ENCODE data around the gene PLEKHG5.

Gene PLEKHG5

GRCh38 chr1:6491480-6491962 lies at the start of gene PLEKHG5:
Gene PLEKHG5 (minus strand): TSS chr1:6491667. CDS start chr1:6477571, 14,096 bp downstream.
- peak; percentile 95 for DNase-seq (ENCODE audit: low read depth)
- H3K4me3 ChIP-seq (ENCODE audit: low read depth, low read length) = peak within 1 kb of the TSS; percentile 71
- TF ChIP-seq MAX (IDR thresholded peaks at IDR 0.05; ENCODE audit: low read depth, low read length) (0 out of 2 replicates have a peak, but pooled peaks have one; percentile 13), MYC (IDR thresholded peaks at IDR 0.05; ENCODE audit: low read depth, low read length) (no peak), POLR2A (IDR thresholded peaks at IDR 0.05; ENCODE audit: extremely low read depth, insufficient read length) (no peak)
- TF ChIP-seq, protein P1, sequence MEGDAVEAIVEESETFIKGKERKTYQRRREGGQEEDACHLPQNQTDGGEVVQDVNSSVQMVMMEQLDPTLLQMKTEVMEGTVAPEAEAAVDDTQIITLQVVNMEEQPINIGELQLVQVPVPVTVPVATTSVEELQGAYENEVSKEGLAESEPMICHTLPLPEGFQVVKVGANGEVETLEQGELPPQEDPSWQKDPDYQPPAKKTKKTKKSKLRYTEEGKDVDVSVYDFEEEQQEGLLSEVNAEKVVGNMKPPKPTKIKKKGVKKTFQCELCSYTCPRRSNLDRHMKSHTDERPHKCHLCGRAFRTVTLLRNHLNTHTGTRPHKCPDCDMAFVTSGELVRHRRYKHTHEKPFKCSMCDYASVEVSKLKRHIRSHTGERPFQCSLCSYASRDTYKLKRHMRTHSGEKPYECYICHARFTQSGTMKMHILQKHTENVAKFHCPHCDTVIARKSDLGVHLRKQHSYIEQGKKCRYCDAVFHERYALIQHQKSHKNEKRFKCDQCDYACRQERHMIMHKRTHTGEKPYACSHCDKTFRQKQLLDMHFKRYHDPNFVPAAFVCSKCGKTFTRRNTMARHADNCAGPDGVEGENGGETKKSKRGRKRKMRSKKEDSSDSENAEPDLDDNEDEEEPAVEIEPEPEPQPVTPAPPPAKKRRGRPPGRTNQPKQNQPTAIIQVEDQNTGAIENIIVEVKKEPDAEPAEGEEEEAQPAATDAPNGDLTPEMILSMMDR (IDR thresholded peaks at IDR 0.05; ENCODE audit: low read depth, low read length) = no peak

- H3K4me3 ChIP-seq (ENCODE audit: low read depth, low read length) = no peak overlapping the region
- DNase-seq (ENCODE audit: low read depth) = no peak
- TF ChIP-seq MYC (IDR thresholded peaks at IDR 0.05; ENCODE audit: low read depth, low read length) (no peak), POLR2A (IDR thresholded peaks at IDR 0.05; ENCODE audit: extremely low read depth, insufficient read length) (no peak), MAX (IDR thresholded peaks at IDR 0.05; ENCODE audit: low read depth, low read length) (no peak)
- TF ChIP-seq, protein P1 (IDR thresholded peaks at IDR 0.05; ENCODE audit: low read depth, low read length) = no peak
Measured at GRCh38 chr1:6538956-6539355, 47.5 kb upstream of the PLEKHG5 start.

- H3K4me3 ChIP-seq (ENCODE audit: low read depth, low read length) = no peak overlapping the region
- DNase-seq (ENCODE audit: low read depth) = no peak
- TF ChIP-seq POLR2A (IDR thresholded peaks at IDR 0.05; ENCODE audit: extremely low read depth, insufficient read length) = no peak
- TF ChIP-seq MAX (IDR thresholded peaks at IDR 0.05; ENCODE audit: low read depth, low read length) = no peak
- no peak for TF ChIP-seq MYC (IDR thresholded peaks at IDR 0.05; ENCODE audit: low read depth, low read length)
- TF ChIP-seq, protein P1 (IDR thresholded peaks at IDR 0.05; ENCODE audit: low read depth, low read length) = no peak
Measured at GRCh38 chr1:6536291-6536690, 44.8 kb upstream of the PLEKHG5 start.

- TF ChIP-seq MAX (IDR thresholded peaks at IDR 0.05; ENCODE audit: low read depth, low read length) = no peak
- TF ChIP-seq MYC (IDR thresholded peaks at IDR 0.05; ENCODE audit: low read depth, low read length) = no peak
- no peak for TF ChIP-seq POLR2A (IDR thresholded peaks at IDR 0.05; ENCODE audit: extremely low read depth, insufficient read length)
- TF ChIP-seq, protein P1 (IDR thresholded peaks at IDR 0.05; ENCODE audit: low read depth, low read length) = no peak
- DNase-seq (ENCODE audit: low read depth) = no peak
- no peak overlapping the region for H3K4me3 ChIP-seq (ENCODE audit: low read depth, low read length)
Measured at GRCh38 chr1:6535214-6535613, 43.7 kb upstream of the PLEKHG5 start.

- TF ChIP-seq, protein P1 (IDR thresholded peaks at IDR 0.05; ENCODE audit: low read depth, low read length) = no peak
- TF ChIP-seq MYC (IDR thresholded peaks at IDR 0.05; ENCODE audit: low read depth, low read length) (no peak), POLR2A (IDR thresholded peaks at IDR 0.05; ENCODE audit: extremely low read depth, insufficient read length) (no peak), MAX (IDR thresholded peaks at IDR 0.05; ENCODE audit: low read depth, low read length) (no peak)
- DNase-seq (ENCODE audit: low read depth) = no peak
- H3K4me3 ChIP-seq (ENCODE audit: low read depth, low read length) = no peak overlapping the region
Measured at GRCh38 chr1:6534248-6534822, 42.9 kb upstream of the PLEKHG5 start.

Measured in NB4 (cell line).